ENCODE results near the gene MRPL16.

The MRPL16 gene

DNA sequence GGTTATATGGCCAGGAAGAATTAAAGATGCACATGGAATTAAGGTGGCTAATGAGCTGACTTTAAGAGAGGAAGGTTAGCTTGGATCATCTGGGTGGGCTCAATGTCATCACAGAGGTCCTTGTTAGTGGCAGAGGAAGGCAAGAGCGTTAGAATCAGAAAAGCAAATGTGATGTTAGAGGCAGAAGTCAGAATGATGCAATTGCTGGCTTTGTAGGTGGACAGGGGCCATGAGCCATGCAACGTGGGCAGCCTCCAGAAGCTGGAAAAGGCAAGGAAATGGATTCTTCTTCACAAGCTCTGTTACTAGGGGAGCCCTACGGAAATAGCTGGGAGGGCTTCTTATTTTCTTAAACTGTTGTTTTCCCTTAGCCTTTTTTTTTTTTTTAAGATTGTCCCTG is 37.0 kb upstream of the MRPL16 start:
- H3K27ac ChIP-seq: no peak overlapping the region
- TF ChIP-seq, protein P1, sequence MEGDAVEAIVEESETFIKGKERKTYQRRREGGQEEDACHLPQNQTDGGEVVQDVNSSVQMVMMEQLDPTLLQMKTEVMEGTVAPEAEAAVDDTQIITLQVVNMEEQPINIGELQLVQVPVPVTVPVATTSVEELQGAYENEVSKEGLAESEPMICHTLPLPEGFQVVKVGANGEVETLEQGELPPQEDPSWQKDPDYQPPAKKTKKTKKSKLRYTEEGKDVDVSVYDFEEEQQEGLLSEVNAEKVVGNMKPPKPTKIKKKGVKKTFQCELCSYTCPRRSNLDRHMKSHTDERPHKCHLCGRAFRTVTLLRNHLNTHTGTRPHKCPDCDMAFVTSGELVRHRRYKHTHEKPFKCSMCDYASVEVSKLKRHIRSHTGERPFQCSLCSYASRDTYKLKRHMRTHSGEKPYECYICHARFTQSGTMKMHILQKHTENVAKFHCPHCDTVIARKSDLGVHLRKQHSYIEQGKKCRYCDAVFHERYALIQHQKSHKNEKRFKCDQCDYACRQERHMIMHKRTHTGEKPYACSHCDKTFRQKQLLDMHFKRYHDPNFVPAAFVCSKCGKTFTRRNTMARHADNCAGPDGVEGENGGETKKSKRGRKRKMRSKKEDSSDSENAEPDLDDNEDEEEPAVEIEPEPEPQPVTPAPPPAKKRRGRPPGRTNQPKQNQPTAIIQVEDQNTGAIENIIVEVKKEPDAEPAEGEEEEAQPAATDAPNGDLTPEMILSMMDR (conservative IDR thresholded peaks at IDR 0.05): no peak
- no peak for TF ChIP-seq ZFX (IDR thresholded peaks at IDR 0.05)

DNA sequence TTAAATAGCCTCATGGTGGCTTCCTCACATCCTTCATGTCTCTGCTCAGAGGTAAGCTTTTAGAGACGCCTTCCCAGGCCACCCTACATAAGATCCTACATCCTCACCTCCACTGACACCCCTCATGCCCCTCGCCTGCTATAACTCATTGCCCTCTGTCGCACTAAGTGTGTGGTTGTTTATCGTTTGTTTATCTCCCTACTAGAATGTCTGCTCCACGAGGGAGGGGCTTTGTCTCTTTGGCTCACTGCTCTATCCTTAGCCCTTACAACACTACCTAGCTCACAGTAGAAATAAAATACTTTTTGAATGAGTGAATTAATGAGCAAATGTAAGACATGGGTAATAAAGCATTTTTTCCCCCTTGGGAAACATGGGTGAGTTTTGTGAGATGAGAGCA is 36.0 kb upstream of the MRPL16 start:
- no peak overlapping the region for H3K27ac ChIP-seq
- TF ChIP-seq, protein P1 (conservative IDR thresholded peaks at IDR 0.05): no peak
- TF ChIP-seq ZFX (IDR thresholded peaks at IDR 0.05): no peak

DNA sequence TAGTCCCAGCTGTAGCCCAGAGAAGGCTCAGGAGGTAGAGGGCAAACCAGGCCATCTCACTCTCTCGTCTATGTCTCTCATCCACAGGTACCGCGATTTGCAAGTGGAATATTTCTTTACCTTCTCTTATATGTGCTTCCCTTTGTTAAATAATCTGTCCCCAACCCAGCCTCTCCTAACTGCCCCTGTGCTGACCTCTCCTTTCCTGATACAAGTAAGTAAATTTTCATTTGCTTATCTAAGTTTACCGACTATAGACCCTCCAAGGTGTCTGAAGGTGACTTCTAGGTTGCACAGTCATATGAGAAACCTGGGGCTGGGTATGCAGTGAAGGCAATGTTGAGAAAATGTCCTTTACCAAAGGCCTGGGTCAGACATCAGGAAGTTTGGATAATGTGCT is 34.8 kb upstream of the MRPL16 start, which contains the start of gene CBLIF:
Gene CBLIF (minus strand): TSS at position 101 of the 400 bp plus-strand sequence. CDS start 46 bp downstream, at position 55.
- no peak for TF ChIP-seq ZFX (IDR thresholded peaks at IDR 0.05)
- TF ChIP-seq, protein P1 (conservative IDR thresholded peaks at IDR 0.05): no peak
- no peak within 1 kb of the TSS for H3K27ac ChIP-seq

DNA sequence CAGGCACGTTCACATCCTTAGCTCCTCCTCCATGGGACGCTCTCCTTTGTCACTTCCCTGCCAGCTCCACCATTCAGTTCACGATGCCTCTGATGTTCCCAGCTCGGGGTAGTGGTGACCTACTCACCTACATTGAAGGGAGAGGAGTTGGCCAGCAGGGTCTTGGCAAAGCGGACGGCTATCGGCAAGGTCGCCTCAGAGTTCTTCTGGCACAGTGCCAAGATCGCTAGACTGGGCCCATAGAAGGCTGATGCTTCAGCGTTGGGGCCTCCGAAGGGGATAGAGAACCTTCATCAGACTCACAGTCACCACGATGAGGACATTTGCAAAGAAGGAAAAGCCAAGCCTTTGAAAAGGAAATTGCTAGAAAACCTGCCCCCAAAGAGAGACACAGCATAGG is 31.7 kb upstream of the MRPL16 start:
- TF ChIP-seq, protein P1 (conservative IDR thresholded peaks at IDR 0.05): no peak
- no peak overlapping the region for H3K27ac ChIP-seq

DNA sequence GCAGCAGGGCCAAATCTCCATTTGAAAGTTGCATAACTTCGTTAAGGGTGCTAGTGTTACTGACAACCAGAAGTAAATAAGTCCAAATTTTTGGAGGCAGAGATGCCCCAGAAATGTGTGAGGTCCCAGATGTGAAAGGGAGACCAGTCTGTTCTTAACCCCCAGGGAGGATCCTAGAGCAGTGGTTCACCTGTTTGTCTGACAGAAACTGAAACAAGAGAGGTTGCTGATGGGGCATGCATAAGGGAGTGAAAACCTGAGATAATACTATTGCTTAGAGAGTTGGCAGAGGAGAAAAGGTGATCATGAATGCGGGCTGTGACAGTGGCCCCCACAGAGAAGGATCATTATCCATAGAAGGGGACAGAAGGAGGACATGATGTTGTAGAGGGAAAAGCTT is 30.9 kb upstream of the MRPL16 start:
- no peak overlapping the region for H3K27ac ChIP-seq
- TF ChIP-seq, protein P1 (conservative IDR thresholded peaks at IDR 0.05): no peak
- no peak for TF ChIP-seq ZFX (IDR thresholded peaks at IDR 0.05)

DNA sequence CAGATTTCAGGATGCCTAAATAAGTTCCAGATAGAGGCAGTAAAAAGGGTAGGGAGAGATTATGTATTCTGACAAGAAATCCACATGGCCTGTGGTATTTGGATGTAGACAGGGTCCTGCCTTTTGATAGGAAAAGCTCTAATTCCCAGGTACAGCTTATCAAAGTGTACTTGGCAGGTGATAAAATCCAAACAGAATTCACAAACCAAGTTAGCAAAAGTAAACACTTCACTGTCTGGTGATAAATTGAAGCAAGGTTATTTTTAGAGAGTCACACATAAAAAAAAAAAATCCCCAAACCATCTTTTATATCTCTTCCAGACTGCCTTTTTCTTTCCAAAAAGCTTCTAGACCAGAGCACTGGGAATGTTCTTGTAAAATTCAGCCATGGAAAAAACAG is 29.0 kb upstream of the MRPL16 start:
- TF ChIP-seq, protein P1 (conservative IDR thresholded peaks at IDR 0.05): no peak
- H3K27ac ChIP-seq: no peak overlapping the region

DNA sequence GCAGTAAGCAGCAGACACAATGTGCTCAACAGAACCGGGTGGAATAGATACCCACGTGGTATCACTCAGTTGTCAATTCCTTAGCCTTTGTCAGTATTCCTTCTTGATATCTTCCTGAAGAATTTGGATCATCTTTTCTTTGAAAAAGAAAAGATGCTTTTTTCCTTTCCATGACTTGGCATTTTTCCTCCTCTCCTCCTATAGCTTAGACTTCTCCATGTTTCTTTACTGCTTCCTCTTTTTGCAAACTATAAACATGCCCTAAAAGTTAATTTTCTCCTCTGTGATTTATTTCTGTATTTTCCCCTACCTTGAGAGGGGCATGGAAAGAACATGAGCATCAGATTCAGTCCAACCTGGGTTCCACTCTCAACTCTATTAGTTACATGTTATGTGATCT is 23.0 kb upstream of the MRPL16 start:
- H3K27ac ChIP-seq: no peak overlapping the region
- TF ChIP-seq, protein P1 (conservative IDR thresholded peaks at IDR 0.05): no peak
- TF ChIP-seq ZFX (IDR thresholded peaks at IDR 0.05): no peak
